HG03342 (cell line): Measurements from ENCODE around the gene PRKD2.
A peak's percentile ranks its signal among the peaks of the same experiment; 100 is the strongest.
"Not testable (repeated sequence)": the region's sequence is repeated elsewhere in the genome, so short reads cannot be mapped to it uniquely, and the experiment has no call there.

Source experiments
- ATAC-seq: cut with Tn5 transposase; IDR thresholded peaks from one replicate; pipeline ENCODE4 v1.9.1; 2021; ENCODE audit warnings: mild to moderate bottlenecking, moderate library complexity; ENCODE audit not compliant: unreplicated experiment

Gene PRKD2

DNA sequence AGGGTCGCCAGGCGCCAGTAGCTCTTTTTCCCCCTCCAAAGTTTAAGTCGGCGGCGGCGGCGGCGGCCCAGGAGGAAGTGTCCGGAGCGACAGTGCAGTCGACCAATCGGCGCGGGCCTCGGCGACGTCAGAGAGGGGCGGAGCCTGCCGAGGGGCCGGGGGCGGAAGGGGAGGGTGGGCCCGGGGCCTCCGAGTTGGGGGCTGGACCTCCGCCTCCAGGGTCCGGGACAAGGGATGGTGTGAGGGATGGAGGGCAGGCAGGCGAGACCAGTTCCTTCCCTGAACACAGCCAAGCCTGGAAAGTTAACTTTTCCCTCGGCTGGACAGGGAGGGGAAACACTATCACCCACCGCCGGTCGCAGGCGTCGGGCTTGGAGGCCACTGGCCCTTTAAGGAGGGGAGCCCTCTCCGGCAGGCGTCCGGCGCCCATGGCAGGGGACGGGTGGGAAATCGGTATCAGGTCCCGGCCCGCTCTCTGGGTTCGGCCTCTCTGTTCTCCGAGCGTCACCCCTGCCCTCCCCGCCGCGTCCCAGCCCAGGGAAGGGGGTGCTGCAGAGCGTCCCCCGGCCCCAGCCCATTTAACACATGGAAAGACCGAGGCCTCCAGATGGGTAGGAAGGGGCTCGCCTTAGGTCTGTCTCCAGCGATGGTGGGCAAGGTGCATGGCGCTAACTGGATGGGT is at the start of gene PRKD2:
Gene PRKD2 (minus strand): TSS at position 81 of the 682 bp plus-strand sequence. CDS start 744 bp downstream, outside the sequence.
- ATAC-seq = no peak

DNA sequence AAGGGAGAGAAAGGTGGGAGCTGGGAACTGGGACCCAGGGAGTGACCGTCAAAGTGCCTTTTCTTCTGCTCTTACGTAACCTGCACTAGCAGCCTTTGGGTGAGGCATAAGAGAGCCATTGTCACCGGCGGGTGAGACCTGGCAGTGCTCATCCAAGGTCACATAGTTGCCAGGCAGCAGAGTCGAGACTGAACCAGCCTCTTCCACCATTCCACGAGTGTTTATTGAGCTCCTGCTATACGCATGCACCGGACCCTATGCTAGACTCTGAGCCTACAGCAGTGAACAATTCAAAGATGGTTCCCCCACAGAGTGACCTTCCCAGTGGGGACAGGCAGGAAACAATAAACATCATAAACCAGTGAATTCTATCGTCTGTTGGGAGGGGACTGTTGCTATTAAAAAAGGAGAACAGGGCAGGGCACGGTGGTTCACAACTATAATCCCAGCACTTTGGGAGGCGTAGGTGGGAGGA is 47.9 kb upstream of the PRKD2 start:
- ATAC-seq = no peak

DNA sequence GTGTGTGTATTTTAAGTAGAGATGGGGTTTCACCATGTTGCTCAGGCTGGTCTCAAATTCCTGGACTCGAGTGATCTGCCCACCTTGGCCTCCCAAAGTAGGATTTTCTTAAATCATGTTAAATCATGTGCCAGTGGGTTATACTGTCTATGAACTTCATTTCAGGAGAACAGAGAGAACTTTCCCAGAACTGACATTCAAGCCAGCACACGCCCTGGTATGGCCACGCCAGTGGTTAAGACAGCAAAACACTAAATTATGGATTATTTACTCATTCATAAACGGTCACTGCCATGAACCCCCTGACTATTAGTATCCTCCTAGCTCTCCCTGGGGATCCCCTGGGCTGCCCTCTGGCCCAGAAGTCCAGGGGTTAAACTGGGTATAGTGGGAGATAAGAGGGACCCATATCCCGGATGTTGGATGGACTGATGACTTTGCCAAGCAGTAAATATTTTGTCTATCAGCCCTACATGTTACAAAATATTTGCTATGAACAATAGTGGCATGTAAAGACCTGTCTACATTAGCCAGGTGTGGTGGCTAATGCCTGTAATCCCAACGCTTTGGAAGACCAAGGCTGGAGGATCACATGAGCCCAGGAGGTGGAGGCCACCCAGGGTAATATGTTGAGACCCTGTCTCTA is 45.5 kb upstream of the PRKD2 start:
- no peak for ATAC-seq

DNA sequence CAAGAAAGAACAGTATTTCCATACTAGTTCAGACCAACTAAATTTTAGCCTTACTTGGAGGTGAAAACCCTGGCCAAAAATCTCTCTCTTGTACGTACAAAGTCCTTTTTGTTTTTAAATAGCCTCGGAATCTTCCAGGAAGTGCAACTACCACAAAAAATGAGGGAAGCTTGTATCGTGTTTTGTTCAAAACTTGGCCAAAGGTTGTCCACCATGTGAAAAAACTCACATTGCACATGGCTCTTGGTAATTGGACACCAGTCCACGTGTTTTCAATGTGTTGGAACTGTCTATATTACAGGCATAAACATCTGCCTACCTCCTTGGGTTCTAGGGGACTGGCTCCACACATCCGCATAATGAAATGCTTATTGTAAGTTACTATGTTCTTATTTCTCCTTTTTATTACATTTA is 44.5 kb upstream of the PRKD2 start:
- ATAC-seq = no peak

DNA sequence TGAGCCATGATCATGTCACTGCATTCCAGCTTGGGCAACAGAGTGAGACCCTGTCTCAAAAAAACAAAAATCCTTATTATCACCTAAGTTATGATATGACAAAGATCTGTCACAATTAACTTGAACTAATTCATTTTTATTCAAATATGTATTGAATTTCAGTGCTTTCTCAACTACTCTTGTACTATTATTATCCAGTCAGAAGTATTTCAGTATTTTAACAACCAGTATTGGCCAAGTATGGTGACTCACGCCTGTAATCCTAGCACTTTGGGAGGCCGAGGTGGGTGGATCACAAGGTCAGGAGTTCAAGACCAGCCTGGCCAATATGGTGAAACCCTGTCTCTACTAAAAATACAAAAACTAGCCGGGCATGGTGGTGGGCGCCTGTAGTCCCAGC is 44.0 kb upstream of the PRKD2 start:
- ATAC-seq = not testable (repeated sequence)

DNA sequence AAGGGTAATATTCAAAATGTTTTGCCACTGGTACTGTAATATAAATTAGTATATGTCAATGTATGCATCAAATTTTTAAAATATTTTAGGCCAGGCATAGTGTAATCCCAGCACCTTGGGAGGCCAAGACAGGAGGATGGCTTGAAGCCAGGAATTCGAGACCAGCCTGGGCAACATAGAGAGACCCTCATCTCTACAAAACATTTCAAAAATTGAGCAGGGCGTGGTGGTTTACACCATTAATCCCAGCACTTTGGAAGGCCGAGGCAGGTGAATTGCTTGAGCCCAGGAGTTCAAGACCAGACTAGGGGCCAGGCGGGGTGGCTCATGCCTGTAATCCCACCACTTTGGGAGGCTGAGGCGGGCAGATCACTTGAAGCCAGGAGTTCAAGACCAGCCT is 43.4 kb upstream of the PRKD2 start:
- ATAC-seq = no peak

DNA sequence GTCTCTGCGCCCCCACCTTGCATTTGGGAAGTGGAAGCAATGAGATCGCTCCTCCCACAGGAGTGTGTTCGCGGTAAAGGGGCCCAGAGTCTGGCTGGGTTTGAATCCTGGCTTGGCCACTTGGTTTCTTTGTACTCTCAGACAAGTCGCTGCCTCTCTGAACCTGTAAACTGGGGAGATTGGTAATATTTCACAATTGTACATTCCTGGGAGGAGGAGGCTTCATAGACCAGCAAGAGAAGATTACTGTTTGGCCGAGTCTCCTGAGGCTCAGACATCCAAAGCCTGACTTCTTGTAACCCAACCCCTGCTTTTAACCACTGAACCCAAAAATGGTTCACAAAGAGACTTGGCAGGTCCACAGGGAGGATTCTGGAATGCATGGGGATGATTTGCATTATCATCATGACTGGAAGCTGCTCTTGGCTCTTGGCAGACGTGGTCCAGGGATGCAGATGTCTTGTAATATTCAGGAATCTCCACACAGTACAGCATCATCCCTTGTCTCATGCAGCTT is 43.0 kb upstream of the PRKD2 start:
- no peak for ATAC-seq

DNA sequence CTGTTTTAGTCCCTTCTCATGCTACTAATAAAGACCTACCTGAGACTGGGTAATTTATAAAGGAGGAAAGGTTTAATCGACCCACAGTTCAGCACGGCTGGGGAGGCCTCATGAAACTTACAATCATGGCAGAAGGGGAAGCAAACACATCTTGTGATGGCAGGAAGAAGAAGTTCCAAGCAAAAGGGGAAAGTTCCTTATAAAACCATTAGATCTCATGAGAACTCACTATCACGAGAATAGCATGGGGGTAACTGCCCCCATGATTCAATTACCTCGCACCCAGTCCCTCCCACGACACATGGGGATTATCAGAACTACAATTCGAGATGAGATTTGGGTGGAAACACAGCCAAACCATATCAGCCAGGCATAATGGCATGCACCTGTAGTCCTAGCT is 42.3 kb upstream of the PRKD2 start:
- no peak for ATAC-seq

DNA sequence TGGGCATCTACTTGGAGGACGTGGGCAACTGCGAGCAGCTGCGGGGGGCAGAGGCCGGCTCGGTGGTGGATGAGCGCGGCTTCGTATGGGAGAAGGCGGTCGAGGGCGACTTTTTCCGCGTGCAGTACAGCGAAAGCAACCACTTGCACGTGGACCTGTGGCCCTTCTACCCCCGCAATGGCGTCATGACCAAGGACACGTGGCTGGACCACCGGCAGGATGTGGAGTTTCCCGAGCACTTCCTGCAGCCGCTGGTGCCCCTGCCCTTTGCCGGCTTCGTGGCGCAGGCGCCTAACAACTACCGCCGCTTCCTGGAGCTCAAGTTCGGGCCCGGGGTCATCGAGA is 39.6 kb upstream of the PRKD2 start:
- ATAC-seq = no peak

DNA sequence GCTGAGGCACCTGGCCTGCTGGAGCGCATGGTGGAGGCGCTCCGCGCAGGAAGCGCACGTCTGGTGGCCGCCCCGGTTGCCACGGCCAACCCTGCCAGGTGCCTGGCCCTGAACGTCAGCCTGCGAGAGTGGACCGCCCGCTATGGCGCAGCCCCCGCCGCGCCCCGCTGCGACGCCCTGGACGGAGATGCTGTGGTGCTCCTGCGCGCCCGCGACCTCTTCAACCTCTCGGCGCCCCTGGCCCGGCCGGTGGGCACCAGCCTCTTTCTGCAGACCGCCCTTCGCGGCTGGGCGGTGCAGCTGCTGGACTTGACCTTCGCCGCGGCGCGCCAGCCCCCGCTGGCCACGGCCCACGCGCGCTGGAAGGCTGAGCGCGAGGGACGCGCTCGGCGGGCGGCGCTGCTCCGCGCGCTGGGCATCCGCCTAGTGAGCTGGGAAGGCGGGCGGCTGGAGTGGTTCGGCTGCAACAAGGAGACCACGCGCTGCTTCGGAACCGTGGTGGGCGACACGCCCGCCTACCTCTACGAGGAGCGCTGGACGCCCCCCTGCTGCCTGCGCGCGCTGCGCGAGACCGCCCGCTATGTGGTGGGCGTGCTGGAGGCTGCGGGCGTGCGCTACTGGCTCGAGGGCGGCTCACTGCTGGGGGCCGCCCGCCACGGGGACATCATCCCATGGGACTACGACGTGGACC is 39.1 kb upstream of the PRKD2 start:
- ATAC-seq = no peak

DNA sequence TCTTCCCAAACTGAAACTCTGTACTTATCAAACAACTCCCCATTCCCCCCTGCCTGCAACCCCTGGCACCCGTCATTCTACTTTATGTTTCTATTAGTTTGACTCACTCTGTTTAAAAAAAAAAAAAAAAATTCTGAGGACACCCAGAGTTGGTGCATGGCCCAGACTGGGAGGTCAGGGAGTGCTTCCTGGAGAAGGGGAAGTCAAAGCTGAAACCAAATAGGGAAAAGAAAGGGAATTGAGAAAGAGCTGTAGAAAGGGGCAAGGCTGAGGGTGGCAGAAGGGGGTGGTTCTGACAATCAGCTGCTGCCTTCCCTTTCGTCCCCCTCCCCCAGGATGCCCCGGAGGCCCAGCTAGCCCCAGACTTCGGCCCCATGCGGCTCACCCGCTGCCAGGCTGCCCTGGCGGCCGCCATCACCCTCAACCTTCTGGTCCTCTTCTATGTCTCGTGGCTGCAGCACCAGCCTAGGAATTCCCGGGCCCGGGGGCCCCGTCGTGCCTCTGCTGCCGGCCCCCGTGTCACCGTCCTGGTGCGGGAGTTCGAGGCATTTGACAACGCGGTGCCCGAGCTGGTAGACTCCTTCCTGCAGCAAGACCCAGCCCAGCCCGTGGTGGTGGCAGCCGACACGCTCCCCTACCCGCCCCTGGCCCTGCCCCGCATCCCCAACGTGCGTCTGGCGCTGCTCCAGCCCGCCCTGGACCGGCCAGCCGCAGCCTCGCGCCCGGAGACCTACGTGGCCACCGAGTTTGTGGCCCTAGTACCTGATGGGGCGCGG is 38.4 kb upstream of the PRKD2 start:
- no peak for ATAC-seq

DNA sequence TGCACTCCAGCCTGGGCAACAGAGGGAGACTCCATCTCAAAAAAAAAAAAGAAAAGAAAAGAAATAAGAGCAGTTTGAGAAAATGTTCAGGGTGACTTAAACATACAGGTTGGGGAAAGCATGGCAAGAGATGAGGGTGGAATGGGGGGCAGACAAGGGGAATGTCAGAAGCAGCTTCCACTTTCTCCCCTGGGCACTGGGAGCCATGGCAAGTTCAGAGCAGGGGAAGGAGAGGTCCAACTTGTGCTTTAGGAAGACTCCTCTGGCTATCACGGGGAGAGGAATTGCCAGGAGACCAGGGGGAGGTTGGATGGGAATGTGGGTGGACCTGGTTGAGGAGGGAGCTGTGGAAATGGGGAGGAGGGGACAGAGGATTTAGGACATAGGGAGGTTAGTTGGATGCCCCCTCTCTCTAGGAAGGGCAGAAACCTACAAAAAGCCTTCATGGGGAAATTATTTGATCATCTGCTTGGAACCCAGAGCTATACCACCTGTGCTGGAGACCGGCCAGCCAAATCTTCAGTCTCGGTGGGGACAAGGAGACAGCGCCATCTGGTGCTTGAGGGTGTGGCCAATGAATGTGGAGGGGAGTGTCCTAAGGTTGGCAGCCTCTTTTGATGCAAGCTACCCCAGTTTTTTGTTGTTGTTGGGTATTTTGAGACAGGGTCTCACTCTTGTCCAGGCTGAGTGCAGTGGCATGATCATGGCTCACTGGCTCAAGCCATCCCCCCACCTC is 36.7 kb upstream of the PRKD2 start:
- ATAC-seq = peak; percentile 44

DNA sequence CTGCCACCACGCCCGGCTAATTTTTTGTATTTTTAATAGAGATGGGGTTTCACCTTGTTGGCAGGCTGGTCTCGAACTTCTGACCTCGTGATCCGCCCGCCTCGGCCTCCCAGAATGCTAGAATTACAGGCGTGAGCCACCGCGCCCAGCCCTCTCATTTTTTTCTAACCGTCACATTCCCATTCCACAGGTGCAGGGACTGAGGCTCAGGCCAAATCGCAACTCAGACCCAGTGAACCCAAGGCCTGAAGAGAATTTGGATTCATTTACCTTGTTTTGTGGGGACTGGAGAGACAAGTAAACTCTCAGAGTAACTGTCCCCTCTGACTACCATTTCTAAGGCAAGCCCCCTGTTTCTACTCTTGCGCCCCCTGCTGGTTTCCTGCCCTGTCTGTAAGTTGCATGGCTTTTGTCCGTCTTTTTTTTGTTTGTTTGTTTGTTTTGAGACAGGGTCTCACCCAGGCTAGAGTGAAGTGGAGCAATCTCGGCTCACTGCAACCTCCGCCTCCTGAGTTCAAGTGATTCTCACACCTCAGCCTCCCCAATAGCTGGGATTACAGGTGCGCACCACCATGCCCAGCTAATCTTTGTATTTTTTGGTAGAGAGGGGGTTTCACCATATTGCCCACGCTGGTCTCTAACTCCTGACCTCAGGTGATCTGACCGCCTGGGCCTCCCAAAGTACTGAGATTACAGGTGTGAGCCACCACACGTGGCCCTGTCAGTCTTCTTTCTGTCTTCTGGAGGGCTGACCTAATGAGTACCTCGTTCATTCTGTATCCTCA is 31.6 kb upstream of the PRKD2 start:
- no peak for ATAC-seq

DNA sequence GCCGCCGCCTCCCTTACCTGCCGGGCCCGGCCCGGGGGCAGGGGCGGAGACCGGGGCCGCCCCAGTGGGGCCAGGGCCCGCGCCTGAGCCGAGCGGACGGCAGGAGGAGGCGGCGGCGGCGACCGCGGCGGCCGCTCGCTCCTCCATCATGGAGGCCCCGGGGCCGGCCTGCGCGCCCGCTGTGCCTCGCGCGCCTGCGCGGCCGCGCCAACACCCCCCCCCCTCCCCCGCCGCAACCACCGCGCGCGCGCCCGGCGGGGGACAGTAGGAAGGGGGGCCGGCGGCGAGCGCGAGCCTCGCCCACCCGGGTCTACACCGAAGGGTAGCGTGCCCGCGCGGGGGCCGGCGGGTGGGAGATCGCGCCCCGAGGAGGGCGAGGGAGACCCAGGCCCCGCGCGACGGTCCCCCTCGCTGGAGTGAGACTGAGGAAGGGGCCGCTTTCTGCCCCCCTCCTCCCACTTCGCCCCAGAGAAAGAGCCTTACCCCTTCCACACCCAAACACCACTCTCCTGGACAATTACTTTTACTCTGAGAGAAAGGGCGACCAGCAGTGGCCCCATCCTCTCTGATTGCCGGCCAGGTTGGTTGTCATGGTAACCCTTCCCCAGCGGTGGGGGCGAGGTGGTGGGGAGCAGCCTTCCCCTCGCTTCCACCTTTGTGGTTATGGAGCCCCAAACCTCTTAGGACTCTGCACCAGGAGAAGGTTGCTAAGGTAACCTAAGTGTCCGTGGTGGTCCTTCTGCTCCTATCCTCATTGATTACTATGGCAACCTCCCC is 29.6 kb upstream of the PRKD2 start, which contains the start of gene STRN4:
Gene STRN4 (minus strand): TSS at position 170 of the 777 bp plus-strand sequence. CDS start 20 bp downstream, at position 150.
- ATAC-seq = peak; percentile 41

DNA sequence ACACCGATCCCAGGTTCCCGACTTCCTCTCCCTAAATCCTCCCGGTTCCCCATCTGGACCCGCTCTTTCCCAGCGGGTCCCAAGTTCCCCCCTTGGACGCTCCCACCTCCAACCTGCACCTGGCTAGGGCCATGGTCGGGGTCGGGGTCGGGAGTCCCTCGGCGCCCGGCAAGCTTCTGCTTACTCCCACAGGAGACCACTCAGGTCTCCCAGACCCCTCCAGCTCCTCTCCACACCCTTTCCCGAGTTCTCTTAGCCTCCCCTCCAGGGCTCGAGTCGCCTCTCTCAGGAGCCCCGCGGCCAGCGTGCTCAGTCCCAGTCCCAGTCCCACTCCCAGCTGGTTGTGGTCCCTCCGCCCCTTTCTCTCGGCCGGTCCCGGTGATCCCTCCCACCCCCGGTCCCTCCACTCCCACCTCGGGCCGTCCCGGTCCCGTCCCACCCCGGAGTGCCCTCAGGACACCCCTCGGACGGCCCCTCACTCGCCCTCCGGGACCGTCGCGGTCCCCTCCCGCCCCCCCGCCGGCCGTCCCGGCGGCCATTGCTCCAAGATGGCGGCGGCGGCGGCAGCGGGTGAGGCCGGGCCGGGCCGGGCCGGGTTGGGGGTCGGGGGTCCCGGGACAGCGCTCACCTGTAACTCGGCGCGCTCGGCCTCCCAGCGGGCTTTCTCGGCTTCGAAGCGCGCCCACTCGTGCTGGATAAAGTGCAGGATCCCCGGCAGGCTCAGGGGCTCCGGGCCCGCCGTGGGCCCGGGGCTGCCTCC is 28.8 kb upstream of the PRKD2 start, which contains the start of gene FKRP:
Gene FKRP (plus strand): TSS at position 537 of the 760 bp plus-strand sequence. CDS start 9,394 bp downstream, outside the sequence.
- ATAC-seq = peak; percentile 29

DNA sequence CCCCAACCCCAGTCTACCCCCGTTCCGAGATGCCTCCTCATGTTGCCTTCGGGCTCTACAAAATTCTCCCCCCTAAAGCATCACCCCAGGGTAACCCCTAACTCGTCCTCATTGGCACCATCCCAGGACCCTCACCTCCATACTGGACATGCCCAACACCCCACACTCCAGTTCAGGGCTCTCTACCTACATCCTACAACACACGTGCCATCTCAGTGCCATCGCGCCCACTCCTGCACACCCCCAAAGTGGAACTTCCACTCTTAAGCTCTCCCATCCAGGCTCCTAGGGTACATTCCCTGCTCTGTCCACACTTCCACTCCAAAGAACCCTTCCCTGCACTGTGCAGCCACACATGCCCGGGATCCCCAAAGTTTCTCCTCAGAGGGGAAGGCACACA is 28.1 kb upstream of the PRKD2 start:
- ATAC-seq = no peak

DNA sequence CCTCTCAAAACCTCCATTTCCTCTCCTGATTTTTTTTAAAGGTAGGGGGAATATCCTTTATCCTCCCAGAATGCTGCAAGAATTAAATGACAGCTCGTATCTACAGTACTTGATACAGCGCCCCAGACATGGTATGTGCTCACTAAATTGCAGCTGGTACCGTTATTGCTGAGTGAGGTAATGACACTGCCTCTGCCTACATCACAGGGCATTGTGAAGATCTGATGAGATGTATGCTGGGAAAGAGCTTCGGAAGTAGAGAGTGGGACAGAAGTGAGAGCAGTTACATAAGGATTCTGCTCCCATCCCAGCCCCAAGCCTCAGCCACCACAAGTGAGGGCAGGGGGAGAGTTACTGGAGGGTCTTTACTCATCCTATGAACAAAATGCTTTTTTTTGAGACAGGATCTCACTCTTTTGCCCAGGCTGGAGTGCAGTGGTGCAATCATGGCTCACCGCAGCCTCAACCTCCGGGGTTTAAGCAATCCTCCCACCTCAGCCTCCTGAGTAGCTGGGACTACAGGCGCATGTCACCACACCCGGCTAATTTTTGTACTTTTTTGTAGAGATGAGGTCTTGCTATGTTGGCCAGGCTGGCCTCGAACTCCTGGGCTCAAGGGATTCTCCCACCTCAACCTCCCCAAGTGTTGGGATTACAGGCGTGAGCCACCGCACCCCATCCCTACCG is 27.2 kb upstream of the PRKD2 start:
- no peak for ATAC-seq
